Cardiac fibroblast (primary cell): Measurements from ENCODE around the gene GNG7.
"Not testable (repeated sequence)": the region's sequence is repeated elsewhere in the genome, so short reads cannot be mapped to it uniquely, and the experiment has no call there.

Experiments
- DNase-seq, 2 donors: peaks; one replicate each; pipeline versions ENCODE4 v3.0.0 to v3.0.0-alpha.2; 2010; ENCODE audit warnings: low read depth in 2 of 2
- H3K4me3 ChIP-seq, 2 donors: replicated peaks in 1 of 2; 1 replicate in 1 of 2; 2 replicates in 1 of 2; pipeline ENCODE4 v1.5.1; 2011; ENCODE audit warnings: low read depth in 2 of 2, low read length in 2 of 2, mild to moderate bottlenecking in 2 of 2, moderate library complexity in 1 of 2
- CTCF ChIP-seq: IDR thresholded peaks from one replicate; pipeline ENCODE4 v1.5.1; 2011; ENCODE audit warnings: low read depth, mild to moderate bottlenecking, low read length, inconsistent platforms

The GNG7 gene

GRCh38 chr19:2495651-2496316 is 206.7 kb downstream of the GNG7 start:
- peak overlapping the region in 1 of 2 donors; percentile 55 for H3K4me3 ChIP-seq
- TF ChIP-seq CTCF, result no peak
- peak; percentile 42 to 71 for DNase-seq

DNA sequence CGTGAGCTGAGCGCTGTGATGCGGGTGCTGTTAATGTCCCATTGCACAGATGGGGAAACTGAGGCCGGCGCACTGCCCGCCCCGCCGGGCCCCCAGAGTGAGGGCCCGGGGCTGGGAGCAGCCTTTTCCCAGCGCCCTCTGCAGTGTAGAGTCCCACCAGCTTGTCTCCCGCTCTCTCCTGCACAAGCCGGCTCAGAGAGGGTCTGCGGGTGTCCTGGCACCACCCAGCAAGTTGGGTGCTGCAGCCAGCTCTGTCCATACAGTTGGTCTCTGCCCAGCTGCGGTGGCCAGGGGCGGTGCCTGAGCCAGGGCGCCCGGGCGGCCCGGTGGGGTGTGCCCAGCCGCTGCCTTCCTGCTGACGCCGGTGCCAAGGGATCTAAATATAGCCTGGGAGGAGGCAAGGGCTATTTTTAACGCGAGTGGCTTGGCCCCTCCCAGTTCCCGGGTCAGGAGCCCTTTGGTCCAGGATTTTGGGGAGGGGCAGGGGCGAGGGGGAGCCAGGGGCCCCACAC is 207.3 kb downstream of the GNG7 start:
- DNase-seq, result peak; percentile 73 to 89
- no peak for TF ChIP-seq CTCF
- H3K4me3 ChIP-seq, result peak overlapping the region; percentile 52 to 55

DNA sequence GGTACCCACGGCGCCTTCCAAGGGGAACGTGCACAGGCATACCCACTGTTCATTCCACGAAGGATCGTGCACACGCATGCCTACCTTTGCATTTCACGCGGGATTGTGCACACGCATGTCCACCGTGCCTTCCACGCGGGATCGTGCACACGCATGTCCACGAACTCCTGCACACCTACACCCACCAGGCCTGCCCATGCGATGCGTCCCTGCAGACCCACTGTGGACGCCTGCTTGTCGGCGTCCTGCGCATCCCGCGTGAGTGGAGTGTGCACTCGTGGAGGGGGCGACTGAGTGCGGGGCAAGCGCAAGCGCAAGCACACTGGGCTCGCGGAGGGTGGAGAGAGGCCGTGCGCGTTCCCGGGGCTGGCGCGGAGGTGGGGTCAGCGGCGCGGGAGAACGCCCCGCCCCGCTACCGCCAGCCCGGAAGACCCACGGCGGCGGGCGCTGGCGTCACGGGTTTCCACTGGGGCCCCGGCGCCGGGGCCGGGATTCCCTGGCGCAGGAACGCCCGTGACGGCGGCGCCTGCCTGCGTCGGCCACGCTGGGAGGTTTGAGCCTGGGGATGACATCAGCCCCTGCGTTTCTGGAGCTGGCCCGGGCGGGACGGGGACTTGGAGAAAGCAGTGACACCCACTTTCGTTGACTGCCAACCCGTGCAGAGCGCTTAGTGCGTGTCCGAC is 207.9 kb downstream of the GNG7 start:
- no peak for TF ChIP-seq CTCF
- peak; percentile 87 to 92 for DNase-seq
- H3K4me3 ChIP-seq, result peak overlapping the region; percentile 52 to 55

DNA sequence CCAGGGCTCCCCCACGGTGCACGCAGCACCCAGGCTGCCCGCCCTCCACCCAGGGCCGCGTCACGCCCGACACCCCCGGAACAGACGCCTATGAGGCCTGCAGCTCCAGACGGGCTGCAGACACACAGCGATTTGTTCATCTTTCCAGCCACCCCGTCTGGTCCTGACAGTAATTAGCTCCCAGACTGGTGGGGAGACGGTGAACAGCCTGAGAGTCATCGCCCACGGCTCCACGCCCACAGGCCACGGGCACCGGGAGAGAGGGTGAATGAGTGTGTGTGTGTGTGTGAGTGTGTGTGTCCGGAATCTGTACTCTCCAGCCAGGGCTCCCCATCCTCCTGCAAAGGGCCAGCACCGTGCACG is 208.4 kb downstream of the GNG7 start:
- DNase-seq, result peak; percentile 58 to 83
- TF ChIP-seq CTCF, result no peak
- H3K4me3 ChIP-seq, result peak overlapping the region; percentile 49 to 52

- H3K4me3 ChIP-seq, DNase-seq: not testable (repeated sequence)
Measured at GRCh38 chr19:2493448-2493847, 209.0 kb downstream of the GNG7 start.

DNA sequence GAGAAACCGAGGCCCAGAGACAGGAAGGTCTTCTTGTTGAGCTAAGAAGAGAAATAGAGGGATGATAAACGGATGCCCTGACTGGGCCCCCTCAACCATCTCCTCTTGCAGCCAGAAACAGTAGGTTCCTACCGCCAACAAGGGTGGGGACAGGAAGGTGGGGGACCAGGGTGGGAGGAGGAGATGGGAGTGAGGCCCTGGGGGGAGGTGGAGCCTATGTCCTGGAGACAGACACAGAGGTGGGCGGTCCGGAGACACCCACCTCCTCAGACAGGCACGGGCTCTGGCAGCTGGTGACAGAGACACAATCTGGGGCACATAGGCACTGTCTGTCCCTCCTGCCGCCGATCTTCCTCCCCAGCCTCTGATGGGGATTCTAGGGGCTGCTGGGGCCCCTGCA is 209.6 kb downstream of the GNG7 start:
- H3K4me3 ChIP-seq, result no peak overlapping the region
- no peak for TF ChIP-seq CTCF
- no peak for DNase-seq

- DNase-seq, result peak; percentile 86 to 97
- no peak for TF ChIP-seq CTCF
- H3K4me3 ChIP-seq, result no peak overlapping the region
Measured at GRCh38 chr19:2491130-2491801, 211.2 kb downstream of the GNG7 start.
